HG03097 (cell line): ENCODE results near the gene TPM3.
"Not testable (repeated sequence)": the region's sequence is repeated elsewhere in the genome, so short reads cannot be mapped to it uniquely, and the experiment has no call there.

Source experiments
- ATAC-seq: cut with Tn5 transposase; IDR thresholded peaks from one replicate; pipeline ENCODE4 v1.9.1; 2021; ENCODE audit not compliant: unreplicated experiment, low FRiP score

The TPM3 gene

GRCh38 chr1:154207262-154207661, 15.4 kb upstream of the TPM3 start:
- no peak for ATAC-seq

DNA sequence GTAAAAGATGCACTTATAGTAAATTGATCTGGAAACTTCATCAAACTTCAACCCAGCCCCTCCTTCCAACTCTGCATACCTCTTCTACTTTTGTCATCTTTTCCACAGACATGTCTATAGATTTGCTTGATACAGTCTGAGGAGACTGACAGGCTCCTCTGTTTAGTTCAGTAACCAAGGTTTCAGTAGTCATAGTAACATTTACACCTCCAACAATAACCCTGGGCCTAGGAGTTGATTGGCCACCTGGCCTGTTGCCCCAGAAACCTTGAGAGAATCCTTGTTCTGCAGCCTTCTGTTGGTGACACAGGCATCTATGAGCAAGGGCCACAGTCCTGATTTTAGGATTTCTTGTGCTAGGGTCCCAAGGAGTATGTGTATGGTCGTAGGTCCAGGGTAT, 14.3 kb upstream of the TPM3 start, which contains the start of gene CFAP141:
CFAP141 (minus strand) TSS at position 138 of the 400 bp plus-strand sequence; CDS start at position 112, 26 bp downstream.
- ATAC-seq: no peak

- not testable (repeated sequence) for ATAC-seq
Measured at GRCh38 chr1:154205778-154206177, 13.9 kb upstream of the TPM3 start.

DNA sequence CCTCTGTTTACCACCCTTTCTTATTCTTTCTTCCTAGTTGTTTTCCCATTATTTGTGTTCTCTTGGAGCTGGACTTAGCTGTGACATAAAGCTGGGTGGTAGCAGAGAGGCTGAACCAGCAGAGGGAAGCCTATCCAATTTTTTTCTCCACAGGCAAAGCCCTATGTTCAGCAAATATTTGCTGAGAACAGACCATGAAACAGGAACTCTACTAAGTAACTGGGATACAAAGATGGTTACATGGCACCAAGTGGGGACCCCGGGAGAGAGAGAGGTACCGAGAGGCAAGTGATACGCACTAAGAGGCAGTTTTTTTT, 7.6 kb upstream of the TPM3 start:
- ATAC-seq: no peak

DNA sequence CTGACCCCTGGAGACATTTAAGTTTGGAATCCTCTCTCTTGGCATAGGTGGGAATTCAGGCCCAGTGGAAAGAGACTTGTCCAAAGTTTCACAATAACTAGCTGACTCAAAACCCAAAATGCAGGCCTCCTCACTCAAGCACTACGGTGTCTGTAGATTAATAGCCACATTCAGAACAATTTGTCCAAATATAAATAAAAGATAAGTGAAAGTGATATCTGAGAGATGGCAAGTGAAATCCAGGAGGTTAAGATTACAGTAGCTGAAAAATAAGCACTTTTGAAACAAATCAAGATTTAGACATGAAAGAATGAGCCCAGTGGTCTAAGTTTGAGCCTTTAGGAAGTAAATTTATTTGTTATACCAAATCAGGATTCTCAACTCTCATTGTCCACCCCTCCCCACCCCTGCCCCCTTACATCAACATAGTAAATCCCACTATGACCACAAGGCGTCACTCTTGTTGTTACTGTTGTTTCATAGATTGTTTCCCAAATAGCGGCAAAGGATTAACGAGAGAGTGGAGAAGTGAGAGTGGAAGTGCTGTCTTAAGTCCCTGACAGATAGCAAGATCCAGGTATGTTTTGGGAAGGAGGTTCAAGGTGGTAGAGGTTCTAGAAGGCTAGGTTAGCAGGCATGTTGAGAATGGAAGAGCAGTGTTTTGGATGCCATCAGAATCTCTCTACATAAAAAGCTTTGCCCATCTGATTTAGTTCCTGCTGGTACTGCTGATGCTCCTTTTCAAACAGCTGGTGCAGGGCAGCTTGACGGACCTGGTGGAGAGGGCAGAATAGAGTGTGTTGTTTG, 7.1 kb upstream of the TPM3 start:
- ATAC-seq: peak; percentile 57

- ATAC-seq: no peak
Measured at GRCh38 chr1:154193821-154194220, 1.9 kb upstream of the TPM3 start.

DNA sequence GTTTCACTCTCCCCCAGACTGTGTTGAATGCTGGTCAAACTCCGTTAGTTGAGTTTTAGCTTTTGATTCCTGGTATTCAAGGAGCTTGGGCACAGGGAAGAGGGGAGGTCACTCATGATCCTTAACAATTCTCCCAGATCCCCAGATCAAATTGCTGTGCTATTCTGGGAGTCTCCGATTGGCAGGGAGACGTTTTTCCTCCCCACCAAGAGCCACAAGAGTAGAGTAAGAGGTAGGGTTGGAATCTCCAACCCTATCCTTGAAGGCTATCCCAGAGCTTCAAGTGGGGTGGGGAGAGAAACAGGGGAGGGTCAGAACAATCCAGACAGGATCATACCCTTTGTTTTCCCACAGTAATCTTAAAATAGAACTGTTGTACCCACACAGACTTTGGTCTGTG, 576 bp upstream of the TPM3 start:
- no peak for ATAC-seq

DNA sequence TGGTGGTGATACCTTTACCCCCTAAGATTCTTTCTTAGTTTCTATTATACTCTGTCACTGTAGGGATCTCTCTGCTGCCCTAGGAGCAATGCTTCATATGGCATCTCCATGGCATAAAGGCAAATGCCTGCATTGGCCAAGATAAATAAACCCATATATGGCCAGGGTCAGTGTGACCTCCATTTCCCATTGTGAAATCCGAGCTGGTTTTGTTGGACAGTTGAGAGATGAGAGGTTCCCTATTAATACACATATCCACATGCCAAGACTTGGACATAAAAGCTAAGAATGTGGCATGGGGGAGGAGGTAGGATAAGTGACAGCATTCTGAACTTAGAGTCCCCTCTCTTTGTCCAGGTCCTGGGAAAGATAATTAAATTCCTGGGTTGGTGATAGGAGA, 1.4 kb downstream of the TPM3 start:
- no peak for ATAC-seq

GRCh38 chr1:154186852-154187501, 4.9 kb downstream of the TPM3 start:
- ATAC-seq: no peak

GRCh38 chr1:154186177-154186576, 5.7 kb downstream of the TPM3 start:
- ATAC-seq: no peak

GRCh38 chr1:154183046-154183915, 8.6 kb downstream of the TPM3 start:
- ATAC-seq: peak; percentile 71

DNA sequence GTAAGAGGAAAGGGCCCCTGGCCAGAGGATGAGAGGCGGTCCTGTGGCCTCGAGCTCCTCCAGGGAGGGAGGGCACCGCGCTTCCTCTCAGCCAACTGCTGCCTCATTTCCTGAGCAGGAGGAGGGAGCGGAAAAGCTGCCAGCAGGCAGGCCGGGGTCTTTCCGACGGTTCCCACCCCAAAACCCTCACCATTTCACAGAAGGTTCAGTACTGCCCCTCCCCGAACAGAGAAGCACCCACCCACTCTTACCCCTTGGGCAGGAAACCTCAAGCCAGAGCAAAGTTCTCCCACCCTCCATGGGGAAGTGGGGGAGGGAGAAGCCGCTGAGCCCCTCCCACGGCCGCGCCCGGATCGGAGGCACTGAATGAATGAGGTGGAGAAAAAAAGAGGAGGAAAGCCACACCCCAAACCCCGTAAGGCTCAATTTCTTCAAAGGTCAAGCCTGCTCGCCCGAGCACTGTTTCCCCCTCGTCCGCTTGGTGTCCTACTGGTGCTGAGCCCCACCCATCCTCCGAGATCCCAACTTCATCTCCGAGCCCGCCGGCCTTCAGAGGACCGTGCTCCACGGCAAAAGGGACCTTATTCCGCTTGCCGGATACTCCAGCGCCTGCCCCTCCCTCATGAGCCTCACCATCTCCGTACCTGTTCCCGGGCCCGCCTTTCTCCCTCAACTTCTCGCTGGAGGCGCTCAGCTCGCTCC, 9.4 kb downstream of the TPM3 start:
- peak; percentile 23 for ATAC-seq

DNA sequence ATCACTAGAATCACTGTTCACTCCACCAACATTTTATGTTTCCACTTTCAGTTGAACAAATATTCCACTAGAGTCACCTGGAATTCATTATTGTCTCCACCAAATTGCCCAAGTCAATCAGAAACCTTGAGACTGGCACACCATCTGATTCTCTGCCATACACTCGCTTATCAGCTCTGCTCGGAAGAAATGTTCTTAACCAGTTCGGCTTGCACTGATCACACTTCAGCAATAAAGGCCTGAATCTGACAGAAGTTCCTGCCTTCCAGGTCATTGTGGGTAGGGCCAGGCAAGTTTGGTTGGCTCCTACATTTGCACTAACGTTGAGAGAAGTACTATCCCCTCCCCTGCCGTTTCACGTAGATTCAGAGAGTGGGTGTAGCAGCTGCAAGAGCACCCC, 10.0 kb downstream of the TPM3 start:
- ATAC-seq: no peak

DNA sequence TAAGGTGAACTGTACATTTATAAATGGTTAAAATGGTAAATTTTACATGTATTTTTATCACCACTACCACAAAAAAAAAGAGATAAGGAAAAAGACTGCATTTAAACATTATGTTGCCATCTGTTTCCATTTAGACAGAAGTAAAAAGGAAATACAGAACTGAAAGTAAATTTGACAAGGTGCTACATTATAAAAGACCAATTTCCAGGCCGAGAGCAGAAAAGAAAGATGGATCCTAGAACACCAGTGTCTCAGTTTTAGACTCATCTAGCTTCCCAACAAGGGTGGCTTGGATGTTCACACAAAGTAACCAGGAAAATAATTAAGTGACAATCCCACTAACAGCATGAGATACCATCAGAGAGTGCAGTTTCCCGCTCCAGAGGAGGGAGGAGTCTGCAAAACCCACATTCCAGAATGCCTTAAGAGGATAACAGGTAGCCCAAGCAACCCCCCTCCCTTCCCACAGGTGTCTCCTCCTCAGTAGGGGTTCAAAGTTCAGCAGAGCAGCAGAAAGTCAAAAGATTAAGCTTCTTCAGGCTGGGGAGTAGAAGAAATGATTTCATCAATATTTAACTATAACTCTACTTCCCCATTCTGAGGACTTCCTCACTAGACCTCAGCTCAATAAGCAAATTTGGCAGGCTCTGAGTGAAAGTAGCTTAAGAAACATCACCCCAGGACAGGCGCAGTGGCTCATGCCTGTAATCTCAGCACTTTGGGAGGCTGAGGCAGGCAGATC, 11.8 kb downstream of the TPM3 start:
- no peak for ATAC-seq

GRCh38 chr1:154178911-154179811, 12.7 kb downstream of the TPM3 start:
- ATAC-seq: no peak

DNA sequence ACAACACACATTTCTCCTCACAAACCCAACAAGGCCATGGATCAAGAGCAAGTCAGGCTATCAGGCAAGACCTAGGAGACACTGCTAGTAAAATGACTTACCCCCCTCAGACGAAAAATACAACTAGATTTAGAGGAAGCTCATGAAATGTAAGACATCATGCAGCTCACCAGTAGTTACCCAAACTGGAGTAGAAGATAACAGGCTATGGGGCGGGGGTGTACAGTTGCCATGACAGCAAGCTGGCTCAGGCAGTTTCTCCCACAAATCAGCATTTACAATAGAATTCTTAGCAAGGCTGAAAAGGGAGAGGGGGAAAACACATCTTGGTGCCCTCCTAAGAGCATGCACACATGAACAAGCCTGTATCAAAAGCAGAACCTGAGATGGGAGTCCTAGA, 13.9 kb downstream of the TPM3 start:
- ATAC-seq: no peak

- ATAC-seq: no peak
Measured at GRCh38 chr1:154176337-154176736, 15.6 kb downstream of the TPM3 start.

- no peak for ATAC-seq
Measured at GRCh38 chr1:154174654-154175053, 17.2 kb downstream of the TPM3 start.

GRCh38 chr1:154171880-154172279, 20.0 kb downstream of the TPM3 start:
- ATAC-seq: no peak
